Common myeloid progenitor, CD34-positive (primary cell): ENCODE measurements around the gene TMEM201.

ENCODE experiments used
- CTCF ChIA-PET: fragments of 350-600 bp; sonication (Branson Sonifier 250); formaldehyde crosslinking; loops from one replicate; lab custom pipeline; 2021; ENCODE audit warnings: antibody characterized with exemption; lab: Charles Lee
- POLR2A ChIA-PET: fragments of 350-600 bp; sonication (Branson Sonifier 250); formaldehyde crosslinking; loops from one replicate; lab custom pipeline; 2021; ENCODE audit warnings: antibody characterized with exemption; lab: Charles Lee
- DNase-seq, 3 donors: peaks; one replicate each; pipeline versions ENCODE4 v3.0.0 to v3.0.0-alpha.2; 2013
- H3K27ac ChIP-seq, 2 experiments: 1 replicate in 1 of 2; 2 replicates in 1 of 2; pipeline ENCODE4 v1.7.0; 2013; ENCODE audit warnings: inconsistent platforms in 2 of 2, low read length in 2 of 2, mild to moderate bottlenecking in 2 of 2, low read depth in 1 of 2, moderate library complexity in 1 of 2; ENCODE audit not compliant: severe bottlenecking in 2 of 2, insufficient read depth in 1 of 2, poor library complexity in 1 of 2
- H3K27me3 ChIP-seq, 5 experiments: replicated peaks in 2 of 5; 1 replicate in 3 of 5; 2 replicates in 2 of 5; pipeline versions ENCODE4 v1.6.1 to v1.7.0; 2013; ENCODE audit warnings: low read length in 4 of 5, mild to moderate bottlenecking in 2 of 5, moderate library complexity in 2 of 5, inconsistent platforms in 1 of 5; ENCODE audit not compliant: insufficient read depth in 5 of 5, control insufficient read depth in 4 of 5
- H3K36me3 ChIP-seq, 4 experiments: 1 replicate in 2 of 4; 2 replicates in 2 of 4; pipeline versions ENCODE4 v1.6.1 to v1.7.0; 2013; ENCODE audit warnings: low read length in 3 of 4, control low read depth in 1 of 4, mild to moderate bottlenecking in 1 of 4; ENCODE audit not compliant: control insufficient read depth in 4 of 4, insufficient read depth in 4 of 4
- H3K4me1 ChIP-seq, 4 experiments: 1 replicate in 3 of 4; 2 replicates in 1 of 4; pipeline versions ENCODE4 v1.6.1 to v1.7.1; 2013; ENCODE audit warnings: low read length in 3 of 4, mild to moderate bottlenecking in 3 of 4, control low read depth in 1 of 4, inconsistent platforms in 1 of 4, moderate library complexity in 1 of 4; ENCODE audit not compliant: control insufficient read depth in 4 of 4, insufficient read depth in 4 of 4; ENCODE audit errors: control extremely low read depth in 1 of 4
- H3K4me3 ChIP-seq, 7 experiments: 1 replicate in 4 of 7; 2 replicates in 3 of 7; pipeline versions ENCODE4 v1.5.1 to v1.7.0; 2013; ENCODE audit warnings: mild to moderate bottlenecking in 7 of 7, low read length in 6 of 7, moderate library complexity in 6 of 7, inconsistent platforms in 2 of 7, low read depth in 2 of 7, control low read depth in 1 of 7; ENCODE audit not compliant: insufficient read depth in 4 of 7, control insufficient read depth in 1 of 7; ENCODE audit errors: extremely low read depth in 1 of 7
- H3K9me3 ChIP-seq, 5 experiments: 1 replicate in 4 of 5; 2 replicates in 1 of 5; pipeline versions ENCODE4 v1.6.1 to v1.7.1; 2013; ENCODE audit warnings: low read length in 4 of 5, mild to moderate bottlenecking in 2 of 5, inconsistent platforms in 1 of 5, low read depth in 1 of 5, moderate library complexity in 1 of 5; ENCODE audit not compliant: control insufficient read depth in 4 of 5, insufficient read depth in 2 of 5; ENCODE audit errors: control extremely low read depth in 1 of 5
- WGBS: methylation state at CpG from one replicate; pipeline ENCODE4 v1.1.5; 2013; ENCODE audit not compliant: insufficient coverage; 5-methylcytosine and 5-hydroxymethylcytosine counted together

TMEM201 gene

GRCh38 chr1:9626201-9626608, 37.5 kb downstream of the TMEM201 start:
- WGBS: 25% methylated on average over 7 of the region's 9 CpGs
- H3K4me3 ChIP-seq: peak overlapping the region in 5 of 7 experiments; percentile 26 to 87 (median 68)
- CTCF ChIA-PET: interaction anchor here (0.6 to 7.2 kb wide), 22 partner anchors 8 to 242 kb away, joined by 3 to 78 read pairs (median 5); partner anchors contain the start of gene PIK3CD
- no peak overlapping the region for H3K27ac ChIP-seq
- no peaks in the 10 kb centered on the region for H3K36me3 ChIP-seq
- peak; percentile 46 to 81 (median 78) for DNase-seq
- H3K27me3 ChIP-seq: no peaks in the 10 kb centered on the region
- POLR2A ChIA-PET: interaction anchor here (0.6 kb wide), 1 partner anchor 26 kb away, joined by 4 read pairs; no protein-coding TSS in a partner anchor
- H3K9me3 ChIP-seq: no peaks in the 10 kb centered on the region
- H3K4me1 ChIP-seq: peaks cover 1 to 55% (median 50%) of the 10 kb centered on the region in 4 experiments

- POLR2A ChIA-PET: interaction anchor here (0.5 to 3.6 kb wide), 7 partner anchors 15 to 314 kb away, joined by 3 to 21 read pairs (median 3); partner anchors contain the start of genes LZIC, NMNAT1 and PIK3CD
- Histone ChIP-seq H3K27me3 (no peaks in the 10 kb centered on the region), H3K4me3 (peak overlapping the region in 5 of 7 experiments; percentile 15 to 78 (median 61)), H3K27ac (peak overlapping the region in 1 of 2 experiments; percentile 49), H3K9me3 (no peaks in the 10 kb centered on the region), H3K36me3 (peaks cover 0 to 3% (median under 1%) of the 10 kb centered on the region in 4 experiments), H3K4me1 (peaks cover 1 to 65% (median 56%) of the 10 kb centered on the region in 4 experiments)
- CTCF ChIA-PET: interaction anchor here (0.8 to 7.2 kb wide), 15 partner anchors 9 to 93 kb away, joined by 3 to 78 read pairs (median 5); partner anchors contain the start of gene PIK3CD
- 38% methylated on average over 16 of the region's 23 CpGs for WGBS
- peak; percentile 41 to 71 (median 63) for DNase-seq
These were observed 40.1 kb downstream of the TMEM201 start for GRCh38 chr1:9628541-9629444.

- CTCF ChIA-PET: interaction anchor here (1.0 to 7.2 kb wide), 9 partner anchors 8 to 155 kb away, joined by 3 to 78 read pairs (median 5); partner anchors contain the start of gene PIK3CD
- H3K4me3 ChIP-seq: peak overlapping the region; percentile 35 to 78 (median 71)
- H3K9me3 ChIP-seq: no peaks in the 10 kb centered on the region
- H3K4me1 ChIP-seq: peaks cover 1 to 66% (median 57%) of the 10 kb centered on the region in 4 experiments
- 1% methylated on average over 24 of the region's 29 CpGs for WGBS
- POLR2A ChIA-PET: interaction anchor here (0.5 to 3.6 kb wide), 6 partner anchors 14 to 314 kb away, joined by 3 to 21 read pairs (median 3); partner anchors contain the start of genes LZIC, NMNAT1 and PIK3CD
- peak overlapping the region; percentile 61 to 84 for H3K27ac ChIP-seq
- peak; percentile 80 to 94 (median 92) for DNase-seq
- H3K36me3 ChIP-seq: peaks cover 0 to 8% (median 3%) of the 10 kb centered on the region in 4 experiments
- H3K27me3 ChIP-seq: no peaks in the 10 kb centered on the region
These were observed 40.9 kb downstream of the TMEM201 start for GRCh38 chr1:9629445-9630201.

GRCh38 chr1:9630331-9631111, 41.8 kb downstream of the TMEM201 start:
- H3K27ac ChIP-seq: peak overlapping the region; percentile 61 to 84
- ChIA-PET CTCF (interaction anchor here (1.1 to 7.2 kb wide), 8 partner anchors 9 to 154 kb away, joined by 3 to 78 read pairs (median 26); partner anchors contain the start of gene PIK3CD), POLR2A (interaction anchor here (3.6 kb wide), 1 partner anchor 21 kb away, joined by 21 read pairs; the partner anchor contains the start of gene PIK3CD)
- H3K36me3 ChIP-seq: peaks cover 0 to 9% (median 9%) of the 10 kb centered on the region in 4 experiments
- H3K4me3 ChIP-seq: peak overlapping the region; percentile 35 to 78 (median 71)
- peak in 2 of 3 donors; percentile 58 to 72 for DNase-seq
- H3K27me3 ChIP-seq: no peaks in the 10 kb centered on the region
- H3K4me1 ChIP-seq: peaks cover 1 to 65% (median 58%) of the 10 kb centered on the region in 4 experiments
- WGBS: 12% methylated on average over 6 of the region's 8 CpGs
- no peaks in the 10 kb centered on the region for H3K9me3 ChIP-seq

- H3K4me1 ChIP-seq: peaks cover 1 to 54% (median 47%) of the 10 kb centered on the region in 4 experiments
- CTCF ChIA-PET: interaction anchor here (0.6 to 7.2 kb wide), 8 partner anchors 11 to 153 kb away, joined by 3 to 78 read pairs (median 26); partner anchors contain the start of gene PIK3CD
These were observed 42.9 kb downstream of the TMEM201 start for GRCh38 chr1:9631613-9632012.

More at GRCh38 chr1:9631613-9632012, 42.9 kb downstream of the TMEM201 start:
- POLR2A ChIA-PET: interaction anchor here (3.6 kb wide), 1 partner anchor 19 kb away, joined by 21 read pairs; the partner anchor contains the start of gene PIK3CD
- H3K36me3 ChIP-seq: peaks cover 0 to 15% (median 12%) of the 10 kb centered on the region in 4 experiments
- 100% methylated on average over 3 of the region's 3 CpGs for WGBS
- H3K9me3 ChIP-seq: no peaks in the 10 kb centered on the region
- H3K27ac ChIP-seq: no peak overlapping the region
- no peak for DNase-seq
- H3K27me3 ChIP-seq: no peaks in the 10 kb centered on the region
- peak overlapping the region in 2 of 7 experiments; percentile 13 to 71 for H3K4me3 ChIP-seq
